H9 (cell line): Measurements from ENCODE around the gene DSC2. TPM values are rescaled to one million over a fixed set of nuclear protein-coding genes. Genes with fewer than 3 reads are reported as not detected.
A peak's percentile ranks its signal among the peaks of the same experiment; 100 is the strongest.

ENCODE experiments used
- DNase-seq: peaks from one replicate; pipeline ENCODE4 v3.0.0-alpha.2; 2017
- H2AFZ ChIP-seq: one replicate; pipeline ENCODE4 v1.6.1; 2013; ENCODE audit warnings: mild to moderate bottlenecking, low read length, control low read depth, moderate library complexity
- H2AK5ac ChIP-seq: 2 replicates; pipeline ENCODE4 v1.6.1; 2013; ENCODE audit warnings: low read length, control low read depth, mixed read lengths; ENCODE audit not compliant: insufficient read length
- H2BK120ac ChIP-seq: one replicate; pipeline ENCODE4 v1.6.1; 2013; ENCODE audit warnings: low read depth, mild to moderate bottlenecking, low read length, control low read depth, inconsistent platforms; ENCODE audit not compliant: poor library complexity, severe bottlenecking
- H2BK12ac ChIP-seq: 2 replicates; pipeline ENCODE4 v1.6.1; 2013; ENCODE audit warnings: low read length, control low read depth, mixed read lengths, low read depth; ENCODE audit not compliant: insufficient read length
- H2BK15ac ChIP-seq: 2 replicates; pipeline ENCODE4 v1.6.1; 2013; ENCODE audit warnings: low read depth, low read length, control low read depth
- H2BK20ac ChIP-seq: one replicate; pipeline ENCODE4 v1.6.1; 2013; ENCODE audit warnings: low read depth, mild to moderate bottlenecking, low read length, control low read depth, inconsistent platforms; ENCODE audit not compliant: poor library complexity, severe bottlenecking
- H2BK5ac ChIP-seq: 2 replicates; pipeline ENCODE4 v1.6.1; 2013; ENCODE audit warnings: low read length, control low read depth, mixed read lengths; ENCODE audit not compliant: insufficient read length
- H3K14ac ChIP-seq: 2 replicates; pipeline ENCODE4 v1.6.1; 2013; ENCODE audit warnings: low read length, control low read depth; ENCODE audit not compliant: insufficient read depth
- H3K18ac ChIP-seq: 2 replicates; pipeline ENCODE4 v1.6.1; 2013; ENCODE audit warnings: low read depth, mild to moderate bottlenecking, mixed read lengths, low read length, control low read depth; ENCODE audit not compliant: insufficient read length
- H3K23ac ChIP-seq: 2 replicates; pipeline ENCODE4 v1.6.1; 2013; ENCODE audit warnings: low read length, control low read depth, mixed read lengths, low read depth; ENCODE audit not compliant: insufficient read length
- H3K23me2 ChIP-seq: 2 replicates; pipeline ENCODE4 v1.6.1; 2013; ENCODE audit warnings: low read depth, mild to moderate bottlenecking, mixed read lengths, low read length, control low read depth; ENCODE audit not compliant: insufficient read length, poor library complexity, severe bottlenecking
- H3K27ac ChIP-seq: 2 replicates; pipeline ENCODE4 v1.5.1; 2013; ENCODE audit warnings: low read length, control low read depth, mixed read lengths, low read depth; ENCODE audit not compliant: insufficient read length
- H3K27me3 ChIP-seq: 2 replicates; pipeline ENCODE4 v1.6.1; 2013; ENCODE audit warnings: low read length, control low read depth, inconsistent platforms; ENCODE audit not compliant: insufficient read depth
- H3K4ac ChIP-seq: 2 replicates; pipeline ENCODE4 v1.6.1; 2013; ENCODE audit warnings: low read depth, mild to moderate bottlenecking, control low read depth, inconsistent platforms, low read length, moderate library complexity
- H3K4me1 ChIP-seq: 2 replicates; pipeline ENCODE4 v1.6.1; 2013; ENCODE audit warnings: low read length, control low read depth, inconsistent platforms; ENCODE audit not compliant: insufficient read depth
- H3K4me2 ChIP-seq: 2 replicates; pipeline ENCODE4 v1.6.1; 2013; ENCODE audit warnings: low read length, control low read depth, mixed read lengths; ENCODE audit not compliant: insufficient read length, insufficient read depth
- H3K56ac ChIP-seq: 2 replicates; pipeline ENCODE4 v1.6.1; 2013; ENCODE audit warnings: low read depth, mild to moderate bottlenecking, mixed read lengths, low read length, control low read depth; ENCODE audit not compliant: insufficient read length
- H3K79me1 ChIP-seq: 2 replicates; pipeline ENCODE4 v1.6.1; 2013; ENCODE audit warnings: low read depth, mild to moderate bottlenecking, moderate library complexity, low read length, control low read depth, inconsistent platforms; ENCODE audit not compliant: insufficient read depth, poor library complexity, severe bottlenecking
- H3K79me2 ChIP-seq: 2 replicates; pipeline ENCODE4 v1.6.1; 2013; ENCODE audit warnings: low read length, control low read depth, inconsistent platforms; ENCODE audit not compliant: insufficient read depth
- H3K9ac ChIP-seq: 2 replicates; pipeline ENCODE4 v1.6.1; 2013; ENCODE audit warnings: low read length, control low read depth, mixed read lengths; ENCODE audit not compliant: insufficient read length; ENCODE audit errors: extremely low read depth
- H3K9me3 ChIP-seq: one replicate; pipeline ENCODE4 v1.6.1; 2013; ENCODE audit warnings: low read depth, low read length, inconsistent platforms; ENCODE audit not compliant: control insufficient read depth
- H3T11ph ChIP-seq: one replicate; pipeline ENCODE4 v1.6.1; 2013; ENCODE audit warnings: mild to moderate bottlenecking, low read length, control low read depth, inconsistent platforms
- H4K20me1 ChIP-seq: one replicate; pipeline ENCODE4 v1.6.1; 2013; ENCODE audit not compliant: control insufficient read depth, insufficient read length, insufficient read depth
- H4K5ac ChIP-seq: 2 replicates; pipeline ENCODE4 v1.6.1; 2013; ENCODE audit warnings: low read depth, mild to moderate bottlenecking, mixed read lengths, low read length, control low read depth; ENCODE audit not compliant: insufficient read length
- H4K8ac ChIP-seq: replicated peaks from 2 replicates; pipeline ENCODE4 v1.6.1; 2013; ENCODE audit warnings: low read length, control low read depth, mixed read lengths, low read depth; ENCODE audit not compliant: insufficient read length
- H4K91ac ChIP-seq: 2 replicates; pipeline ENCODE4 v1.6.1; 2013; ENCODE audit warnings: low read depth, mild to moderate bottlenecking, moderate library complexity, mixed read lengths, low read length, control low read depth; ENCODE audit not compliant: insufficient read length
- H3K27ac Mint-ChIP-seq, 3 experiments: 2 replicates in 2 of 3; 3 replicates in 1 of 3; pipeline ENCODE4 v1.8.0; 2020 to 2021; ENCODE audit warnings: mixed read lengths in 3 of 3, mild to moderate bottlenecking in 1 of 3, moderate library complexity in 1 of 3
- H3K27me3 Mint-ChIP-seq: 2 replicates; pipeline ENCODE4 v1.8.0; 2021; ENCODE audit warnings: low read depth, mild to moderate bottlenecking, moderate library complexity, mixed read lengths
- H3K36me3 Mint-ChIP-seq, 3 experiments: 2 replicates in 2 of 3; 3 replicates in 1 of 3; pipeline ENCODE4 v1.8.0; 2020 to 2021; ENCODE audit warnings: low read depth in 3 of 3, mixed read lengths in 3 of 3; ENCODE audit not compliant: insufficient read depth in 1 of 3
- H3K4me1 Mint-ChIP-seq, 2 experiments: 2 replicates each; pipeline ENCODE4 v1.8.0; 2020; ENCODE audit warnings: mixed read lengths in 2 of 2
- H3K4me3 Mint-ChIP-seq, 2 experiments: 2 replicates in 1 of 2; 3 replicates in 1 of 2; pipeline ENCODE4 v1.8.0; 2020 to 2021; ENCODE audit warnings: mild to moderate bottlenecking in 2 of 2, mixed read lengths in 2 of 2, moderate library complexity in 1 of 2
- H3K9me3 Mint-ChIP-seq, 2 experiments: 2 replicates in 1 of 2; 3 replicates in 1 of 2; pipeline ENCODE4 v1.8.0; 2020; ENCODE audit warnings: mild to moderate bottlenecking in 2 of 2, mixed read lengths in 2 of 2, moderate library complexity in 1 of 2
- WGBS: extraction: QIAGEN DNeasy Blood & Tissue Kit; methylation state at CpG from one replicate; pipeline ENCODE4 v1.1.7; 2013; ENCODE audit warnings: missing lambda C conversion rate, low lambda C conversion rate, mixed read lengths; ENCODE audit not compliant: insufficient read length; ENCODE audit errors: extremely low coverage; 5-methylcytosine and 5-hydroxymethylcytosine counted together
- total RNA-seq: library from RNA; stranded (reverse); gene quantifications from 2 replicates; pipeline ENCODE4 v1.2.1, GENCODE V29; 2021
- TF ChIP-seq, protein P1 (sequence below): fragments of 200-600 bp; sonication (generic); conservative IDR thresholded peaks from 3 replicates; pipeline ENCODE4 v1.8.0; 2021; ENCODE audit warnings: antibody characterized with exemption, mild to moderate bottlenecking

DSC2 gene
- total RNA-seq, 1 experiment from 2014 or later, result 26.1 TPM

DNA sequence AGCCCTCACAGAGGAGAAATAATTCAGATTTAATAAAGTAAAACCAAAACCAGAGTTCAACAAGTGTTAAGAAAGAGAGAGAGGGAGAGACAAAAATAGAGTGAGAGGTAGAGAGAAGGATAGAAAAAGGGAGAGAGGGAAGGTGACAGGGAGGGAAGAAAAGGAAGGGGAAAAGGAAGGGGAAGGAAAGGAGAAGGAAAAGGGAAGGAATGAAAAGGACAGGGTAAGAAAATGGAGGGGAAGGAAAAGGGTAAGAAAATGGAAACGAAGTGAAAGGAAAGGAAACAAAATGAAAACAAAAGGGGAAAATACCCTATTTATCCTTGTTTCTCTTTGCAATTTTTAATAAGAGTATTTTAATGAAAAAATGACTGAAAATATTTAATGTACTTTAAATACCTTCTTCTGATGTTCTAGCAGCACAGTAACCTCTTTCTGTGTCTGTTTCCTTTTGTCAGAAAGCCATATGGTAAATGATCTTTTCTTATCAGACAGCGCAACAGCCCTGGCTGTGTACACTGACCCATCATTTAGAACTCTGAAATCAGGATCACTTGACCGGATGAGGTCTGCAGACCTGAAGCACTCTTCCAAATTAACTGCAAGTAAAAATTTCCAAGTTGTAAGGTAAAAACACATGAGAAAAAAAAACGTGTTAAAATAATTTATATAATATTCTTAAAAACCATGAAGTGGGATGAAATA is 71.5 kb downstream of the DSC2 start:
- Histone ChIP-seq H2BK15ac (no peak overlapping the region), H2BK120ac (no peak overlapping the region), H3T11ph (no peak overlapping the region), H2BK12ac (no peak overlapping the region), H3K23me2 (no peaks in the 10 kb centered on the region), H3K18ac (no peak overlapping the region), H3K56ac (no peak overlapping the region), H2AFZ (no peak overlapping the region), H3K27me3 (no peaks in the 10 kb centered on the region), H3K4ac (no peak overlapping the region), H4K20me1 (no peaks in the 10 kb centered on the region), H3K4me2 (no peak overlapping the region), H3K4me1 (no peaks in the 10 kb centered on the region), H2BK20ac (no peak overlapping the region), H2BK5ac (no peak overlapping the region), H2AK5ac (no peak overlapping the region), H3K9ac (no peak overlapping the region), H3K79me1 (no peaks in the 10 kb centered on the region), H3K9me3 (no peaks in the 10 kb centered on the region), H3K79me2 (no peaks in the 10 kb centered on the region), H3K27ac (no peak overlapping the region), H4K8ac (no peak overlapping the region), H4K5ac (no peak overlapping the region), H3K14ac (no peak overlapping the region), H3K23ac (no peak overlapping the region), H4K91ac (no peak overlapping the region)
- no peaks in the 10 kb centered on the region for H3K4me1 Mint-ChIP-seq
- no peaks in the 10 kb centered on the region for H3K36me3 Mint-ChIP-seq
- DNase-seq, result no peak
- H3K27me3 Mint-ChIP-seq, result peaks cover 5% of the 10 kb centered on the region
- H3K4me3 Mint-ChIP-seq, result no peak overlapping the region
- 100% methylated on average over 1 of the region's 4 CpGs for WGBS
- H3K27ac Mint-ChIP-seq, result 0 out of 7 replicates have a peak overlapping the region, but pooled peaks of 1 of the 3 experiments have one; percentile 12
- peaks cover 4 to 7% of the 10 kb centered on the region in 2 experiments; a peak in 2 of 5 replicates for H3K9me3 Mint-ChIP-seq
- TF ChIP-seq, protein P1, sequence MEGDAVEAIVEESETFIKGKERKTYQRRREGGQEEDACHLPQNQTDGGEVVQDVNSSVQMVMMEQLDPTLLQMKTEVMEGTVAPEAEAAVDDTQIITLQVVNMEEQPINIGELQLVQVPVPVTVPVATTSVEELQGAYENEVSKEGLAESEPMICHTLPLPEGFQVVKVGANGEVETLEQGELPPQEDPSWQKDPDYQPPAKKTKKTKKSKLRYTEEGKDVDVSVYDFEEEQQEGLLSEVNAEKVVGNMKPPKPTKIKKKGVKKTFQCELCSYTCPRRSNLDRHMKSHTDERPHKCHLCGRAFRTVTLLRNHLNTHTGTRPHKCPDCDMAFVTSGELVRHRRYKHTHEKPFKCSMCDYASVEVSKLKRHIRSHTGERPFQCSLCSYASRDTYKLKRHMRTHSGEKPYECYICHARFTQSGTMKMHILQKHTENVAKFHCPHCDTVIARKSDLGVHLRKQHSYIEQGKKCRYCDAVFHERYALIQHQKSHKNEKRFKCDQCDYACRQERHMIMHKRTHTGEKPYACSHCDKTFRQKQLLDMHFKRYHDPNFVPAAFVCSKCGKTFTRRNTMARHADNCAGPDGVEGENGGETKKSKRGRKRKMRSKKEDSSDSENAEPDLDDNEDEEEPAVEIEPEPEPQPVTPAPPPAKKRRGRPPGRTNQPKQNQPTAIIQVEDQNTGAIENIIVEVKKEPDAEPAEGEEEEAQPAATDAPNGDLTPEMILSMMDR, result no peak
